Esophagus squamous epithelium (tissue), 5 donors: ENCODE data around the gene PLXDC2. TPM values are rescaled to one million over a fixed set of nuclear protein-coding genes. Genes with fewer than 3 reads are reported as not detected.

Experiments
- DNase-seq: peaks from one replicate; lab custom pipeline; 2025; lab: John Stamatoyannopoulos, UW
- H3K27ac ChIP-seq, 4 donors: fragments of 200-600 bp; sonication (generic); one replicate each; pipeline ENCODE4 v1.5.1; 2016 to 2019; ENCODE audit warnings: mild to moderate bottlenecking in 1 of 4
- H3K27me3 ChIP-seq, 4 donors: fragments of 200-600 bp; sonication (generic); 1 replicate in 3 of 4; 2 replicates in 1 of 4; pipeline versions ENCODE4 v1.5.1 to v1.6.0; 2017 to 2021; ENCODE audit warnings: antibody characterized with exemption in 1 of 4
- H3K36me3 ChIP-seq, 3 donors: fragments of 200-600 bp; sonication (generic); one replicate each; pipeline ENCODE4 v1.5.1; 2016 to 2019
- H3K4me1 ChIP-seq, 3 donors: fragments of 200-600 bp; sonication (generic); one replicate each; pipeline ENCODE4 v1.5.1; 2017 to 2019
- H3K4me3 ChIP-seq, 4 donors: fragments of 200-600 bp; sonication (generic); 1 replicate in 3 of 4; 2 replicates in 1 of 4; pipeline ENCODE4 v1.5.1; 2016 to 2019; ENCODE audit warnings: mild to moderate bottlenecking in 2 of 4, moderate library complexity in 1 of 4
- H3K9me3 ChIP-seq, 3 donors: fragments of 200-600 bp; sonication (generic); one replicate each; pipeline ENCODE4 v1.5.1; 2016 to 2019
- POLR2A ChIP-seq, 4 donors: fragments of 450-650 bp; IDR thresholded peaks; one replicate each; pipeline ENCODE4 v1.6.1; 2017; ENCODE audit warnings: antibody characterized with exemption in 4 of 4, mild to moderate bottlenecking in 4 of 4, moderate library complexity in 3 of 4
- WGBS, 2 donors: methylation state at CpG; one replicate each; pipeline ENCODE4 v1.1.5; 2018; 5-methylcytosine and 5-hydroxymethylcytosine counted together
- intact Hi-C: fragments of 100-400 bp; cut with DNase I; formaldehyde crosslinking; loops from one replicate; pipeline ENCODE4 v1.15.0; 2022
- total RNA-seq, 4 donors: library from RNA; depleted of rRNA; stranded (reverse); fragments of >200 nt; gene quantifications; one replicate each; pipeline ENCODE4 v1.1.0, GENCODE V29; 2016
- TF ChIP-seq, protein P1 (sequence below), 6 experiments: fragments of 450-650 bp in 4 of 6; fragments of 200-600 bp in 2 of 6; sonication (generic) in 2 of 6; IDR thresholded peaks; one replicate each; pipeline ENCODE4 v1.5.1; 2016 to 2019; ENCODE audit warnings: antibody characterized with exemption in 6 of 6, mild to moderate bottlenecking in 4 of 6, moderate library complexity in 4 of 6
- donor health status: DM: yes; HTN: yes; CAD: no.

PLXDC2 gene
- total RNA-seq, 4 donors from 2014 or later = 22.4 to 50.4 (median 36.9) TPM

DNA sequence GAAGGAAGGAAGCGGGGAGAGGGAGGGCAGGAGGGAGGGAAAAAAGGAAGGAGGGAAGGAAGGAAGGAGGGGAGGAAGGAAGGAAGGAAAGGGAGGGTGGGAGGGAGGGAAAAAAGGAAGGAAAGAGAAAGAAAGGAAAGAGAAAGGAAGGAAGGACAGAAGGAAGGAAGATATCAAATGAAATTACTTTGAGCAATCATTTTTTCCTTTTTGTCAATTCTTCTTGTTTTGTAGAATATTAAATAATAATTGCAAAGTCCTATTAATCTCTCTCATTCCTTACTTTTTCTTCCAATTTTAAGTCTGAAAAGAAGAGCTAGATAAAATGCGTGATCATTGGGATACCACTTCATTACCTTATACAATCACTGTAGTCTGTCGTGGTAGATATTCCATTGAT is 117.5 kb downstream of the PLXDC2 start:
- TF ChIP-seq, protein P1, sequence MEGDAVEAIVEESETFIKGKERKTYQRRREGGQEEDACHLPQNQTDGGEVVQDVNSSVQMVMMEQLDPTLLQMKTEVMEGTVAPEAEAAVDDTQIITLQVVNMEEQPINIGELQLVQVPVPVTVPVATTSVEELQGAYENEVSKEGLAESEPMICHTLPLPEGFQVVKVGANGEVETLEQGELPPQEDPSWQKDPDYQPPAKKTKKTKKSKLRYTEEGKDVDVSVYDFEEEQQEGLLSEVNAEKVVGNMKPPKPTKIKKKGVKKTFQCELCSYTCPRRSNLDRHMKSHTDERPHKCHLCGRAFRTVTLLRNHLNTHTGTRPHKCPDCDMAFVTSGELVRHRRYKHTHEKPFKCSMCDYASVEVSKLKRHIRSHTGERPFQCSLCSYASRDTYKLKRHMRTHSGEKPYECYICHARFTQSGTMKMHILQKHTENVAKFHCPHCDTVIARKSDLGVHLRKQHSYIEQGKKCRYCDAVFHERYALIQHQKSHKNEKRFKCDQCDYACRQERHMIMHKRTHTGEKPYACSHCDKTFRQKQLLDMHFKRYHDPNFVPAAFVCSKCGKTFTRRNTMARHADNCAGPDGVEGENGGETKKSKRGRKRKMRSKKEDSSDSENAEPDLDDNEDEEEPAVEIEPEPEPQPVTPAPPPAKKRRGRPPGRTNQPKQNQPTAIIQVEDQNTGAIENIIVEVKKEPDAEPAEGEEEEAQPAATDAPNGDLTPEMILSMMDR (IDR thresholded peaks at IDR 0.05) = no peak
- no peaks in the 10 kb centered on the region for H3K36me3 ChIP-seq
- no peak overlapping the region for H3K4me3 ChIP-seq
- no peaks in the 10 kb centered on the region for H3K27me3 ChIP-seq
- H3K9me3 ChIP-seq = no peaks in the 10 kb centered on the region
- peak overlapping the region in 1 of 4 donors; percentile 79 for H3K27ac ChIP-seq
- WGBS, 2 donors = 84 to 94% methylated on average over 3 of the region's 3 CpGs
- DNase-seq = no peak
- intact Hi-C loops = no loop called here
- H3K4me1 ChIP-seq = peaks cover 10 to 47% (median 34%) of the 10 kb centered on the region in 3 donors

DNA sequence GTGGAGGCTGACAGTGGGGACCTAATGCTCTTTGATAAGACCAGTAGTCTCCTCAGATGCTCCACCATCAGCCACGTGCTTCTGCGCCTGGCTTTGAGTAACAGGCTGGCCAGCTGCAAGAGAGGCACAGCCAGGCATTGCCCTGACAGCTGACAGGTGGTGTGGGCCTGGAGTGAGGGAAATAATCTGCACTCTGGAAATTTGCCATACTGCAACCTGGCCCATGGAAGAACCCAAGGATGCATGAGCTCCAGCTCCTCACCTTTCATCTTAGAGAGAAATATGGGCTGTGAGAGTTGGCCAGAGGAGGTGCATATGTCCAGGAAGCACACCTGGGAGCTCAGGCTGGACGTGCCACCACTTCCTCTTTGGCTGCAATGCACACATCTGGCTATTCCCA is 118.9 kb downstream of the PLXDC2 start:
- intact Hi-C loops = no loop called here
- TF ChIP-seq POLR2A (IDR thresholded peaks at IDR 0.05) = no peak
- TF ChIP-seq, protein P1 (IDR thresholded peaks at IDR 0.05) = no peak
- H3K9me3 ChIP-seq = no peaks in the 10 kb centered on the region
- no peak overlapping the region for H3K4me3 ChIP-seq
- DNase-seq = no peak
- WGBS, 2 donors = 58 to 73% methylated on average over 1 to 2 of the region's 3 CpGs
- no peak overlapping the region for H3K27ac ChIP-seq
- H3K27me3 ChIP-seq = no peaks in the 10 kb centered on the region
- no peaks in the 10 kb centered on the region for H3K36me3 ChIP-seq
- H3K4me1 ChIP-seq = peaks cover 5 to 33% (median 29%) of the 10 kb centered on the region in 3 donors

DNA sequence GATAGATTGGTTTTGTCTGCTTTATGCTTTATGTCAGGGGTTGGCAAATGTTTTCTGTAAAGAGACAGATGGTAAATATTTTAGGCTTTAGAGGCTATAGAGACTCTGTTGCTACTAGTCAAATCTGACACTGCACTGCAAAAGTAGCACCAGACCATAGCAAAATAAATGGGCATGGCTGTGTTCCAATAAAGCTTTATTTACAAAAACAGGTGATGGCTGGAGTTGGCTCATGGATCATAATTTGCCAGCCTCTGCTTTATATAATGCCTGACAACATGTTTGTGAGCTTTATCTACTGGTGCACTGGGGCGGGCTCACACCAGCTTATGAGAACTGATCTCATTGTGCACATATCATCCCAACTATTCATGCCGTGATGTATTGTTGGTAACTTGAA is 120.1 kb downstream of the PLXDC2 start:
- TF ChIP-seq, protein P1 (IDR thresholded peaks at IDR 0.05) = no peak
- no peak for TF ChIP-seq POLR2A (IDR thresholded peaks at IDR 0.05)
- Histone ChIP-seq H3K27ac (no peak overlapping the region), H3K4me3 (no peak overlapping the region), H3K27me3 (no peaks in the 10 kb centered on the region), H3K9me3 (no peaks in the 10 kb centered on the region), H3K4me1 (peaks cover 3 to 22% (median 18%) of the 10 kb centered on the region in 3 donors), H3K36me3 (no peaks in the 10 kb centered on the region)
- intact Hi-C loops = no loop called here
- 94 to 100% methylated on average over 2 of the region's 2 CpGs for WGBS, 2 donors
- no peak for DNase-seq

DNA sequence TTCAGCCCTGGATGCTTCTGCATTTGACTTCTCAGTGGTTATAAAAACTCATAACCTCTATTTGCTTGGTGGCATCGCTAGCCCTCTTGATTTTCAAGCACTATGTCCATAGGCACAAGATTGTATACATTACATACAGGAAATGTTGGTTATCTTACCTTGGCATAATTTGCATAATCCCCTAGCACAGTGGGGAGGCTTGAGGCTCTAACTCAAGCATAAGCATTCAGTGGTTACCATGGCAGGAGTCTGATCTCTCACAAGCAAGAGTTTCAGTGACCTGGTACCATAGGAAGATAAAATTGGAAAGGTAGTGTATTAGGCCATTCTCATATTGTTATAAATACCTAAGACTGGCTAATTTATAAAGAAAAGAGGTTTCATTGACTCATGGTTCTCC is 121.8 kb downstream of the PLXDC2 start:
- no peaks in the 10 kb centered on the region for H3K36me3 ChIP-seq

DNA sequence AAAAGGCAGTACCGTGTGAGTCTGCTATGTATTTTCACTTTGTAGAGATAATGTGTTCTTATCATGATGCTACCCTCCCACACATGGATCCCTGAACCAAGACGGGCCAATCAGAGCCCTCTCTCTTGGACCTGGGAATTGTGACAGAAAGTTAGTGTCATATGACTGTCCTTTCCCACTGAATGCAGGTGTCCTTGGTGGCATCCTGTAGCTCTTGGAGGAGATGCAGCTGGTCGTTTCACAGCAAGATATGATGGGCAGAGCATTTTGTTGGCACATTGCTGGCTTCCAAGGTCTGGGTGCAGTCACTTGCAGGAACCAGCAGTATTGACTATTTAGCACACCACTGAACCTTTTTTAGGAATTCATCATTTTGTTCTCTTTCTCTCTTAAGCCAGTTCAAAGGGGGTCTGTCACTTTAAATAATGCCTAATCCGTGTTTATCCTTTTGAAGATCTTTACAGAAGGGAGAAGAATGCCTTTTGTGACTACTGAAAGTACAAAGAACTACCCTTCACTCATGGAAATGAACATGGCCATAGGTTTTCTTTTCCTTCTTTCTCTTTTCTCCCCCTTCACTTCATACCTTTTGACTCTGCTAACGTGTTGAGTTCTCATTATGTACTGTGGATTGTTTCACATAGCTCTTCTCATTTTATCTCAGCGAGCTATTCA is 125.1 kb downstream of the PLXDC2 start:
- 68 to 86% methylated on average over 5 to 6 of the region's 6 CpGs for WGBS, 2 donors
- Histone ChIP-seq H3K27me3 (no peaks in the 10 kb centered on the region), H3K36me3 (no peaks in the 10 kb centered on the region), H3K4me3 (no peak overlapping the region), H3K27ac (no peak overlapping the region), H3K4me1 (peaks cover 0 to 18% (median 13%) of the 10 kb centered on the region in 3 donors), H3K9me3 (no peaks in the 10 kb centered on the region)
- DNase-seq = no peak
- TF ChIP-seq, protein P1 (IDR thresholded peaks at IDR 0.05) = no peak
- TF ChIP-seq POLR2A (IDR thresholded peaks at IDR 0.05) = no peak
- intact Hi-C loops = no loop called here

More for the DNA sequence above, 121.8 kb downstream of the PLXDC2 start:
- TF ChIP-seq, protein P1 (IDR thresholded peaks at IDR 0.05) = no peak
- TF ChIP-seq POLR2A (IDR thresholded peaks at IDR 0.05) = no peak
- Histone ChIP-seq H3K4me3 (no peak overlapping the region), H3K27me3 (no peaks in the 10 kb centered on the region), H3K9me3 (no peaks in the 10 kb centered on the region), H3K27ac (no peak overlapping the region), H3K4me1 (peaks cover 0 to 5% (median under 1%) of the 10 kb centered on the region in 3 donors)
- intact Hi-C loops = no loop called here
- WGBS, 2 donors = 92 to 100% methylated on average over 1 of the region's 1 CpG
- DNase-seq = no peak
